IPS DF 4.7 (cell line): ENCODE data around the gene MARK3.

ENCODE experiments used
- DNase-seq: peaks from one replicate; pipeline ENCODE4 v3.0.0-alpha.2; 2013; ENCODE audit warnings: low spot score; ENCODE audit errors: extremely low read depth

Gene MARK3

DNA sequence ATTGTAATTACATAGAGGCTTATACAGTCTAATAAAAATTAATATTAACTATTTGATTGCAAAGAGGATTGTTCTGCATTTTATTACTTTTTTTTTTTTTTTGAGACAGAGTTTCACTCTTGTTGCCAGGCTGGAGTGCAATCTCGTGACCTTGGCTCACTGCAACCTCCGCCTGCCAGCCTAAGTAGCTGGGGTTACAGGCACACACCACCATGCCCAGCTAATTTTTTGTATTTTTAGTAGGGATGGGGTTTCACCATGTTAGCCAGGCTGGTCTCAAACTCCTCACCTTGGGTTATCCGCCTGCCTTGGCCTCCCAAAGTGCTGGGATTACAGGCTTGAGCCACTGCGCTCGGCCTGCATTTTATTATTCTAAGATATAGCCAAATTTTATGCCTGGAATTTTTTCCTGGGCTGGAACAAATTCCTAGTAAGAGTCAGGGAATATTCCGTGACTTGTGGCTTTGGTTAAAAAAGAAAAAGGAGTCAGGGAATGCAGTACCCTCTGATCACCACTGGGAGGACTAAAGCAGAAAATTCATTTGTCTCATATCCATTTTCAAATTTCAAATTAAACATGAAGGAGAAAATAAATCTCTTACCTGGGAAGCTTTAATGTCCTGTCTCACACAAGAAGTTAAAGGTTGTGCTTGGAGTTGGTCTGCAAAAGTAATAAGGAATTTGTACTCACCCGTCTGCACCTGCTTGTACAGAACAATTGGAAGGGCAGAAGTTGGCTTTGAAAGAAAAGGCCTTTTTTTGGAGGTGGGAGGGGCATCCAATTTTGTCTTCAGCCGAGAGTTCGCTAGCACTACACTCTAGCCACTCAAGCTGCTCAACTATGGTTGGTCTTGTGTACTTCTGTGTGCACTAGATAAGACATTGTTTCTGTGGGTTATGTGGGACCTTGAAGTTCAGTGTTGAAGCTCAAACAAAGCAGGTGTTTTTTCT lies 8.7 kb downstream of the MARK3 start:
- no peak for DNase-seq

DNA sequence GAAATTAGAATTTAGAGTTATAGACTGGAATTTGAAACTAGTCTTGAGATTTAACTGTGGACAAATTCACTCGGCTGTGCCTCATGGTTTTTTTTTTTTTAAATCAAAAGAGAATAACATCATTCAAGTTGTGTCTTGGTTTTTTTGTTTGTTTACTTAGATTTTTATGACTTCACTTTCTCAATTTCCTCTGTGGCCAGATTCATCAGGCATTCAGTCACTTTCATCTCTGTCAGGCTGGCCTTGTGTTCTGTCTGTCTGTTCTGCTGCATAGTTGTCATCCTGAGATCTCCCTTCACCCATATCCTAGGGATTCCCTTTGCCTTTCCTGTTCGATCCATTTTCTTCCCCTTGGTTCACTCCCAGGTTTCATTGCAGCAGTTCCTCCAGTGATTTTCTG lies 10.0 kb downstream of the MARK3 start:
- no peak for DNase-seq

DNA sequence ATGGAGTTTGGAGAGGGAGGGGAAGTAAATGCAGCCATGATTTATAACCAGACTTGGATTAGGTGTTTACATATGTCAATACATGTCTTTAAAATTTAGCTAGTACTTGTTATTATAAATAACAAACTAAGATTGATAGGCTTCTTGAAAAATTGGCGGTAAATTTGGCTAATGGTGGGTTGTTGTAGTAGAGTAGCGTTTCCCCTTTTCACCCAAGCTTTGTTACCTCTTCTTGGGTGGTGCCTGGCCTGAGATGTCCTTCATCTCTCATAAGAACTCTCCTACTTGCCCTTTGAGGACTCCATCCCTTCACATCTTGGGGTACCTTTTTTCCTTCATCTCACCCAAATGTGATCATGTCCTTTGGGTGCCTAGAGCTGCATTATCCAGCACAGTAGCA lies 11.2 kb downstream of the MARK3 start:
- DNase-seq = no peak

DNA sequence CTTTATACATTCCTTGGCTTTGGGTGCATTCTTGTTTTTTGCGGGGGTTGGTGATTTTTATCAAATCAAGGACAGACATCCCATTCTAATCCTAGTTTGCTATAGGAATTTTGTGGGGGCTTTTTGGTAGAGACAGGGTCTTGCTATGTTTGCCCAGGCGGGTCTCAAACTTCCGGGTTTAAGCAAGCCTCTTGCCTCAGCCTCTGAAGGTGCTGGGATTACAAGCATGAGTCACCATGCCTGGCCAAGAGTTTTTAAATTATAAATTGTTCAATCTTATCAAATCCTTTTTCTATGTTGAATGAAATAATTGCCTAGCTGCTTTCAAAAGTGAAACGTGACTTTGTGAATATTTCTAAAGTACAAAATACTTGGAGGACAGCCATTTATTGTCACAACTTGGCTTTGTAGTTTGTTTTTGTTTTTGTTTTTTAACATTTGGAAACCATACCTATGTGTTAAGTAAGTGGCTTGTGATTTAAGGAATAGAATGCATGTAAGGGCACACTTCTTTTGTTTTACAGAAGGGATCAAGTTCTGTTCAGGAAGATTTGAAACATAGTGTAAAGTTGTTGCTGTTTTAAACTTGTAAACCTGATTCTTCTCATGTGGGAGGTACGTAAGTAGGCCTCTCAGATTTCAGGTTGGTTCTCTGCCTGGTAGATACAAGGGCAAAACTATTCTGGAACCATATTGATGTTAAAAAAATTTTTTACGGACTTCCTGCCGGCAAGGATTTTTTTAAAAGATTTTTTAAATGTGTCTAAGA lies 13.4 kb downstream of the MARK3 start:
- DNase-seq = no peak

DNA sequence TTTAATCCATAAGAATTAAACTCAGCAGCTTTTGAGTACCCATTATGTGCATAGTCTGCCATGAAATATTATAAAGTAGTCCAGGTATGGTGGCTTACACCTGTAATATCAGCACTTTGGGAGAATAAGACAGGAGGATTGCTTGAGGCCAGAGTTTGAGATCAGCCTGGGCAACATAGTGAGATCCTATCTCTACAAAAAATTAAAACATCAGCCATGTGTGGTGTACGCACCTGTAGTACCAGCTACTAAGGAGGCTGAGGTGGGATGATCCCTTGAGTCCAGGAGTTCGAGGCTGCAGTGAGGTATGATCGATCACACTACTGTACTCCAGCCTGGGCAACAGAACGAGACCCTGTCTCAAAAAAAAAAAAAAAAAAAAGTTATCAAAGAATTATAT lies 15.3 kb downstream of the MARK3 start:
- DNase-seq = no peak

DNA sequence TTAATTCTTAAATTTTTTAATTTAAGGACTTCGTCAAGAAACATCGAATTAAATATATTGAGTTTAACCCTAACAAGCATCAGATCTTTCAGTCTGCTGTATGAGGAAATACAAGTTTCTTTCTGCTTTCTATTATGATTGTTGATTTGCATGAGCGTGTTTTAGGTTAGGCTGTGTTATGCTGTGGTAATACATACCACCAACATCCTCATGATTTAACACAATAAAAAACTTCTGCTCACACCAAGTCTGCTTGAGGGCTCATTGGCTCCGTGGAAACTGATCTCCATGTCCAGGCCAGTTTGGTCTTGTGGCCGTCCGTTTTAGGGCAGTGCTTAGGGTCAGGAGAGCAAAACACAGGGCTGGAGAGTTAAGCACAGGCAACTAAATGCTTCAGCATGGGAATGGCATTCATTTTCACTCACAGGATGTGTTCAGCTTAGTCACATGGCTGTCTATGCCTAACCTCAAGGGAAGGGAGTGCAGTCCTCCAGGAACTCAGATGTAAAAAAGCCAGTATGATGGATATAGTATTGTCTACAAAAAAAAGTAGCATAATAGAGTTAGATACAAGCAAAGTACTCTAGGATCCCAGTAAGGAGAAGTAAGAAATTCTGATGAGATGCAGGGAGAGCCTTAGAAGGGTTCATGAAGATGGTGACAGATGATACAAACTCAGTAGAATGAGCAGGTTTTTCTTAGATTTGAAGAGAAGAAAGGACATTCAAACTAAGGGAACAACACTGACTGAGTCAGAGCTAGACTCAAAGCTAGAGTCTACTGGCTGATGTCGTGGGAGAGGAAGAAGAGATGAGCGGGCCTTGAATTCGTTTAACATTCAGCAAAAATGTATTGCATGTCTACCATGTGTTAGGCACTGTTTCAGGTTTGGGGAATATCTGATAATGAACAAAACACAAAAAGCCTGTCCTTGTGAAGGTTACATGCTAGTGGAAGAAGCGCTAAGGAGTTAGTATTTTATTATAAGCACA lies 16.3 kb downstream of the MARK3 start:
- no peak for DNase-seq

DNA sequence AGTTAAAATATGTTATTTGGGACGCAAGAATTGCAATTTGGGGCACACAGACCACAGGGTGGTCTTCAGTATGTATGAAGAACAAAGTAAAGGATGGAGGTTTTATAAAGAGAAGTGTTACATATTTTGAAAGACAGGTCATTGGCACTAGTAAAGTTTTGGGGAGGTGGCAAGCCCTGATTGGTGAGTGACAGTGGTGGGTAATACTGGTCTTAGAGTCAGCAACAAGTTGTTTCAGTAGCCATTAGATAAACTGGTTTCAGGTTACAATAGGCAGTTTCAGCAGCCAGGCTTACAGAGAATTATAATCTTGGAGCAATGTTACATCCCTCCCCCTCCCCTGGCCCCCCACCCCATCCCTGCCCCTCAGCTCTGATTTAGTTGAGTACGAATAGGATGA lies 17.5 kb downstream of the MARK3 start:
- no peak for DNase-seq

DNA sequence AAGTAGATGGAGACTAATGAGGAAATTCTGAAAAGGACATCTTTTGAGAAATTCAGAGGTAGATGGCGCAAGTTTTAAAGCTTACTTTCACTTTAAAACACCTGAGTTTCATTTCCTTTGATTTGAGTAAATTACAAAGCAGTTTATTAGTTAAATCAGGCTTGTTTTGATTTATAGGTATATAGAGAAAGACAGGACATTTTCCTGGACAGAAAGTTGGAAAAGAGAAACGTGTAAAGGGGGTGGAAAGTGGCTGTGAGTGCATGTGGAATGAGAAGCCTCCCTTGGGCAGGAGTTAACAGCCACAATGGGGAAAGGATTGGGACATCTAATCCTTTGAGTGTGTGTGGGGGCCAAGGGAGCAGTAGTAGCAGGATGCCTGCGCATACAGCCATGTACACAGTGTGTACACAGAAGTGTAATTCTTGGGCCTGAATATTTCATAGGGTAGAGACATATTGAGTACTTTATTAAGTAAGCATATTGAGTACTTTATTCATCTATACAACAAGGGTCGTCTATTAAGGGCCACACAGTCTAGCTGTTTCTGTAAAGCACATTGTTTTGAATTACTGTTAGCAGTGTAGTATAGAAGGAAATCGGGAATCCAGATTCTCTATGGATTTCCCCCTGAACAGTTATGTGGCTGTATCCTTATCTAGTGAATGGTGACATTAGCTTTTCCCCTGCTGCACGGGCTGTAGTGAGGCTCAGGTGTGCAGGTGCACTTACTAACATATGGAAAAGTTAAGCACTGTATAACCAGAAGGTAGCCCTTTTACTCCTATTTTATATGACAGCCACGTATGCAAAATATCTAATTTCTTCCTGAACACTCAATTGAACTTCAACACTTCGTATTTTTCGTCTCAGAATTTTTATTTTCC lies 19.1 kb downstream of the MARK3 start:
- no peak for DNase-seq

DNA sequence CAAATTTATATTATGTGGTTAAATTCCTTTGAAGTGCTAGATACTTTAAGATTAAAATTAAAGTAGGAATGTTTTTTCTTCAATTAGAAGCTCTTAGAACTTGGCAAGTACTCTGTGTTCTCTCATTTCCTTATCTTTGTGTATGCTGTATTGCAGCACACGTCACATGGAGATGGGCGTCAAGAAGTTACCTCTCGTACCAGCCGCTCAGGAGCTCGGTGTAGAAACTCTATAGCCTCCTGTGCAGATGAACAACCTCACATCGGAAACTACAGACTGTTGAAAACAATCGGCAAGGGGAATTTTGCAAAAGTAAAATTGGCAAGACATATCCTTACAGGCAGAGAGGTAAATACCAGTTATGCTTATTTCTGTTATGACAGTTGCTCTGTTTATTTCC lies 19.7 kb downstream of the MARK3 start:
- DNase-seq = no peak

DNA sequence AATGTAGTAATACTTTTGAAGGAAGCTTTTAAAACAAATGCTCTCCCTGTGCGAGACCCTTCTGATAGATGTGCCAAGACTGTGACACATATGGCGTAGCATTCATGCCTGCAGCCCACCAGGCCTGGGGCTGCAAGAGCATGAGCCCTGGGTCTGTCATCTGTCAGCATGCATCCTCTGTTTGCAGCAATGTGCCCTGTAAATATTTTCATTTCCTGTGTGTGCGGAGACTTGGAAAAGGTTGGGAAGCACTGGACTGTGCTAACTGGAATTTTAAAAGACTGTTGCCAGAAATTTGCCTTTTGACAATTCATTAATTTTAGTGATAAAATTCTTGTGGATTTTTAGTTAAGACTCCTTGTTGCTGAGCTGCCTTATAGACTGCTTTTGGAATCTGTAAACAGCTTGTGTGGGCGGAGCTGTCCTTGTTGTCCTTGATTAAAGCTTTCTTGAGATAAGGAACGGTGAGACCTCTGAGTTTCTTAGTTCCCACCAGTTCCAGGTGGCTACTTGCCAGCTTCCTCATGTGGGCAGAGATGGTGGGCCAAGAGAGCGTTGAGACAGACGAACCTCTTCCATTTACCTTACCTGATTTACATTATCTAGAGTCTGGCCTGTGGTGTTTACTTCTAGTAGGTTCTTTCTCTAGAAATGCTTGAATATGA lies 23.4 kb downstream of the MARK3 start:
- no peak for DNase-seq

DNA sequence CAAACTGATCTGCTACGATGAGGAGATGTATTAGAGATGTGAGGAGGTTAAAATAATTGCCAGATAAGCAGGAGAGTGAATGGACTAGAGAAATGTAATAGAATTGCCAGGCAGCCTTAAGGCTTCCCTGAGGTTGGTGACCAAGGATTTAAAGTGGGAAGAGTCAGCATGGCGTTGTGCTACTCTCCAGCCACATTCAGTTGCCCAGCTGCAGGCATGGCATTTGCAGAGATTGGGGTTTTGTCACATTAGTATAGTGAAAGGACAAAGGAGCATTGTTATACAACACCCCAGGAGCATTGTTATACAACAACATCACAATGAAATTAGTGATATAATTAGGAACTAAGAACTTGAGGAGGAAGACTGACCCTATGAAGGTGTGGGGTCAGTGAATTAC lies 31.7 kb downstream of the MARK3 start:
- DNase-seq = no peak

DNA sequence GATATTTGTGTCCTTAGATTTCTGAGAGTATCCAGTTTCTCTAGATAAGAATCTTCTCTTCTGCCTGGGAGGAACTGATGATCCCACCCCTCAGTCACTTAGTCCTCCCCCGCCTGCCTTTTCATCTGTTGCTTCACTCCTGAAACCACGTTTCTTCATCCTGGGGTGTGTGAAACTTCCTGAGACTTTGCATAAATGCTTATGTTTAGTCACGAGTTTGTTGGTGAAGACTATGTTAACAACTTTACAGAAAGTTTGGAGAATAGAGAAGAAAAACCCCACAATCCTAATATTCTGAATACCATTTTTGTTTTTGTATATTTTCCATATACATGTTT lies 33.2 kb downstream of the MARK3 start:
- no peak for DNase-seq

DNA sequence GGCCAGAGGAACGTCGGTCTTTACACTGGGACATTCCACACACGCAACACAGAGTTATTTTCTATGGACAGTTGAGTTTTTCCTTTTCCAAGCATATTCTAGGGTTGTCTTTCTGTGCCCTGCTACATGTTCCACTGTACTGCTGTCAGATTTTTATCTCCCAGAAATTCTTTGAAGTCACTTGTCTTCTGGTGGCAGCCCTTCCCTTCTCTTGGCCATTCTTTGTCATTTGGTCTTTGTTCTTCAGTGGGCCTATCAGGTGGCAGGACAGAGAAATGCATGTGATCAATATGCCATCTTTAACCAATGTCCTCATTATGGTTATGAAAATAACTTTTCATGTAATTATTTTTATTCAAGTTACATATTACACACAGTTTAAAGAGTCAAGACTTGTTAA lies 36.3 kb downstream of the MARK3 start:
- DNase-seq = no peak

DNA sequence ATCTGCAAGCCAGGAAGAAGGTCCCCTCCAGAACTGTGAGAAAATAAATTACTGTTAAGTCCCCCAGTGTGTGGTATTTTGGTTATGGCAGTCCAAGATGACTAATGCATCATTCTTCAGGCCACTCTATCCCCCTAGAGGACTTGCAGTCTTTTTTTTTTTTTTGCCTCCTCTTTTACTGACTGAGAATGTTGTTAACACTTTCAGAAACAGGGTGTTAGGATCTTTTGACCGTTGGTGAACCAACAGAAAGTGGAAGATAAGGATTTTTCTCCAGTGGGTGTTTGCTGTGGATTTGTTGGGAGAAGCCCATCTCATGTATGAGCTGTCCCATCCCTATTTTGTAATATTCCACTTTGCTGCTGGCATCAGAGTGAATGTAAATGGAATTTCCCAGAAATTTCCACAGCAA lies 37.8 kb downstream of the MARK3 start:
- DNase-seq = no peak

DNA sequence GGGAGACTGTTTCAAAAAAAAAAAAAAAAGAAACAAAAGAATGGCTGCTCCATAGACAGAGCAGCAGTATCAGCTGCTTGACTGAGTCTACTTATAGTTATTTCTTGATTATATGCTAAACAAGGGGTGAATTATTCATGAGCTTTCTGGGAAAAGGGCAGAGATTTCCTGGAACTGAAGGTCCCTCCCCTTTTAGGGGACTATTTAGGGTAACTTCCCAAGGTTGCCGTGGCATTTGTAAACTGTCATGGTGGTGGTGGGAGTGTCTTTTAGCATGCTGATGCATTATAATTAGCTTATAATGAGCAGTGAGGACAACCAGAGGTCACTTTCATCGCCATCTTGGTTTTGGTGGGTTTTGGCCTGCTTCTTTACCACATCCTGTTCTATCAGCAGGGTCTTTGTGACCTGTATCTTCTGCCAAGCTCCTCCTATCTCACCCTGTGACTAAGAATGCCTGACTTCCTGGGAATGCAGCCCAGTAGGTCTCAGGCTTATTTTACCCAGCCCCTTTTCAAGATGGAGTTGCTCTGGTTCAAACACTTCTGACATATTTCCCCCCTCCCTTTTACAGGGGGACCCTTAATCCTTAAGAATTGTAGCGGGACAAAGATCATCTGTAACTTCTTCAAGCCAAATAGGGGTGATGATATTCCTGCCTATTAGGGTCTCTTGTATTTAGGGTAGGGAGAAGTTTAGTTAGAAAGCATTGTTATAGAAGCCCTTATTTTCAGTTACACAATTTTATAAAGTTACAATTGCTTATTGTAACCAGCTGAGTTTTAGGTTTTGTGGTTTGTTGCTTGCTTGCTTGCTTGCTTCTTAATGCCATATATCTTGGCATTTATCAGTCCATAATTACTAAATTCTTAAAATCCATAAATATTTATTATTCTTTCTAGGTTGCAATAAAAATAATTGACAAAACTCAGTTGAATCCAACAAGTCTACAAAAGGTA lies 42.5 kb downstream of the MARK3 start:
- DNase-seq = no peak

DNA sequence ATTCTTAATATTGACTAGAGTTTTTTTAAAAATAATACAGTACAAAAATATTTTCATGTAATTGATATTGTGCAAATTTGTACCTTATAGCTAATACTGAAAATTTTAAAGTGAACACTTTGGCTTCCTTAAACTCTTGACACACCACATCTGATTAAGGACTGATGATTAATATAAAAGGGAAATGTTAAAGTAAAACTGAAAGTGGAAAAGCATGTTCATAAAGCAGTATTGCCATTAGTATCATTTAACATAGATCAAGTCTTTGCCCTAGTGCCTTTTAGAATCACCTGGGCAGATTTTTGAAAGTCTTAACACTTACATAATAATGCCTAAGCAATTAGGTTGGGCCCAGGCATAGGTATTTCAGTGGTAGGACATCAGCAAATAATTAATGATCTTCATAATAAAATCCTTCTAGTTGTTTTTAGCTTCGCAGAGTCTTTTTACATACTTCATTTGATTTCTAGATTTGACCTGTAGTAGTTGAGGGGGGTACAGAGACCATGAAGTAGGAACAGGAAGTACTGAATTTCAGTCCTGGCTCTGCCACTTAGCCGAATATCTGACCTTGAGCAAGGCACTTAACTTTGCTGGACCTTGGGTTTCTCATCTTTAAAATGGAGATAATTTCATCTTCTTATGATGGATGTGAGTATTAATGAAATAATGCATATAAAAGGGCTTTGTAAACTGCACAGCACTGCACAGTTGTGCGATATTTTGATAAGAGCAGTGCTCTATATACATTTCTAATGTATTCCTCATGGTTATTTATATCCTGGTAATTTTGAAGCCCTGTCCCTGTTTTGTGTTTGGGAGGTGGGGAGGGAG lies 43.7 kb downstream of the MARK3 start:
- no peak for DNase-seq

DNA sequence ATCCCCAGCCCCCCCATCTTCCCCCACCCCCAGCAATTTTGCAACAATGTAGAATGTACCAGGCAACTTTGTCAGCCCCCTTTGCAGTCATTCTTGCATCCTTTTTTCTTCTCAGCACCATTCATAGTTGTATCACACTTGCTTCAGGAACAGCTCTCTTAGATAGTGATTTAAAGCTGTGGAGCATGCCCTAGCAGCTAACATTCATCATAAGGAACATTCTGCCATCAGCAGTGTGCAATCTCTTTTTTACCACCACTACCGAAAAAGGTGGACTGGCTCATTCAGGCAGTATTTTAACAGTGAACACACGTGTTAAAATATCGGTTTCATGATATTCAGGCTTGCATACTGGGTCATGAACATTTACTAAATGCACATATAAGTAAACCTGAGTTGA lies 45.1 kb downstream of the MARK3 start:
- DNase-seq = no peak

DNA sequence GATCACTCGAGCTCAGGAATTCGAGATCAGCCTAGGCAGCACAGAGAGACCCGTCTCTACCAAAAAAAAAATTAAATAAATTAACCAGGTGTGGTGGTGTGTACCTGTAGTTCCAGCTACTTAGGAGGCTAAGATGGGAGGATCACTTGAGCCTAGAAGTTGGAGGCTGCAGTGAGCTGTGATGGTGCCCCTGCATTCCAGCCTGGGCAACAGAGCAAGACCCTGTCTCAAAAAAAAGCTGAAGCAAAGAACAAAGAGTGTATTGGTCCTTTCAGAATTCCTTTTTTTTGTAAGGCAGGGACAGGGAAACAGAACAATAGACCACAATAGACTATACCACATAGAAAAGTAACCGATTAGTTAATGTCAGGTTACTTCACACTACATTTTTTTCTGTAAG lies 47.4 kb downstream of the MARK3 start:
- no peak for DNase-seq
